Large intestine (tissue), 3 donors: ENCODE results near the gene P2RY4. TPM values are rescaled to one million over a fixed set of nuclear protein-coding genes. Genes with fewer than 3 reads are reported as not detected.
"Not testable (repeated sequence)": the region's sequence is repeated elsewhere in the genome, so short reads cannot be mapped to it uniquely, and the experiment has no call there.

Experiments used
- DNase-seq, 2 donors: peaks; one replicate each; pipeline versions ENCODE4 v3.0.0 to v3.0.0-alpha.2; 2013
- H3K27ac ChIP-seq: one replicate; pipeline ENCODE4 v1.5.1; 2013; ENCODE audit warnings: low read length
- H3K27me3 ChIP-seq: 2 replicates; pipeline ENCODE4 v1.6.1; 2013; ENCODE audit warnings: low read length; ENCODE audit not compliant: control insufficient read depth, insufficient read depth
- H3K36me3 ChIP-seq: 2 replicates; pipeline ENCODE4 v1.6.1; 2013; ENCODE audit warnings: low read length; ENCODE audit not compliant: control insufficient read depth, insufficient read depth
- H3K4me1 ChIP-seq: one replicate; pipeline ENCODE4 v1.6.1; 2013; ENCODE audit warnings: low read length; ENCODE audit not compliant: control insufficient read depth, insufficient read depth
- H3K4me3 ChIP-seq: one replicate; pipeline ENCODE4 v1.5.1; 2013; ENCODE audit warnings: low read length
- H3K9me3 ChIP-seq: one replicate; pipeline ENCODE4 v1.6.1; 2013; ENCODE audit warnings: mild to moderate bottlenecking, low read depth, low read length, moderate library complexity; ENCODE audit not compliant: control insufficient read depth
- WGBS: methylation state at CpG from one replicate; pipeline ENCODE4 v1.1.5; 2013; ENCODE audit warnings: low lambda C conversion rate; ENCODE audit not compliant: insufficient coverage; 5-methylcytosine and 5-hydroxymethylcytosine counted together
- polyA plus RNA-seq: library from polyadenylated mRNA; unstranded; fragments of 120-200 nt; gene quantifications from one replicate; pipeline ENCODE4 v1.2.1, GENCODE V29; 2013

P2RY4 gene
- polyA plus RNA-seq, 1 donor = 2.6 TPM

GRCh38 chrX:70247252-70247651, 12.8 kb downstream of the P2RY4 start:
- H3K9me3 ChIP-seq = no peaks in the 10 kb centered on the region
- WGBS = no CpG with 5 or more reads among the region's 2 CpGs
- H3K27ac ChIP-seq = no peak overlapping the region
- no peaks in the 10 kb centered on the region for H3K36me3 ChIP-seq
- DNase-seq = no peak
- H3K27me3 ChIP-seq = no peaks in the 10 kb centered on the region
- H3K4me1 ChIP-seq = no peaks in the 10 kb centered on the region
- H3K4me3 ChIP-seq = no peak overlapping the region

GRCh38 chrX:70244881-70245280, 15.1 kb downstream of the P2RY4 start:
- Histone ChIP-seq H3K27ac (no peak overlapping the region), H3K36me3 (no peaks in the 10 kb centered on the region), H3K4me3 (no peak overlapping the region), H3K4me1 (no peaks in the 10 kb centered on the region), H3K9me3 (no peaks in the 10 kb centered on the region), H3K27me3 (no peaks in the 10 kb centered on the region)
- DNase-seq = no peak
- WGBS = 100% methylated on average over 1 of the region's 6 CpGs

- not testable (repeated sequence) for H3K27me3 ChIP-seq, H3K4me1 ChIP-seq, H3K4me3 ChIP-seq, H3K27ac ChIP-seq, DNase-seq, H3K36me3 ChIP-seq, H3K9me3 ChIP-seq
- WGBS = no CpG with 5 or more reads among the region's 5 CpGs
Measured at GRCh38 chrX:70243601-70244000, 16.4 kb downstream of the P2RY4 start.

- H3K9me3 ChIP-seq = no peaks in the 10 kb centered on the region
- no peak for DNase-seq
- H3K36me3 ChIP-seq = no peaks in the 10 kb centered on the region
- 80% methylated on average over 1 of the region's 2 CpGs for WGBS
- H3K4me3 ChIP-seq = no peak overlapping the region
- H3K27me3 ChIP-seq = no peaks in the 10 kb centered on the region
- no peak overlapping the region for H3K27ac ChIP-seq
- no peaks in the 10 kb centered on the region for H3K4me1 ChIP-seq
Measured at GRCh38 chrX:70241501-70241900, 18.5 kb downstream of the P2RY4 start.

GRCh38 chrX:70240751-70241150, 19.3 kb downstream of the P2RY4 start:
- Histone ChIP-seq H3K27me3 (no peaks in the 10 kb centered on the region), H3K4me1 (no peaks in the 10 kb centered on the region), H3K27ac (no peak overlapping the region), H3K9me3 (no peaks in the 10 kb centered on the region), H3K4me3 (no peak overlapping the region), H3K36me3 (no peaks in the 10 kb centered on the region)
- no peak for DNase-seq
- WGBS = no CpG with 5 or more reads among the region's 1 CpG

- no peaks in the 10 kb centered on the region for H3K27me3 ChIP-seq
- no CpG with 5 or more reads among the region's 3 CpGs for WGBS
- no peaks in the 10 kb centered on the region for H3K4me1 ChIP-seq
- no peak within 1 kb of the TSS for H3K27ac ChIP-seq
- no peaks in the 10 kb centered on the region for H3K36me3 ChIP-seq
- no peak within 1 kb of the TSS for H3K4me3 ChIP-seq
- no peaks in the 10 kb centered on the region for H3K9me3 ChIP-seq
- DNase-seq = no peak
Measured at GRCh38 chrX:70234355-70234754, 25.6 kb downstream of the P2RY4 start, which contains the start of gene AWAT1. Gene AWAT1 (plus strand): TSS chrX:70234655. CDS start chrX:70234696, 41 bp downstream.

DNA sequence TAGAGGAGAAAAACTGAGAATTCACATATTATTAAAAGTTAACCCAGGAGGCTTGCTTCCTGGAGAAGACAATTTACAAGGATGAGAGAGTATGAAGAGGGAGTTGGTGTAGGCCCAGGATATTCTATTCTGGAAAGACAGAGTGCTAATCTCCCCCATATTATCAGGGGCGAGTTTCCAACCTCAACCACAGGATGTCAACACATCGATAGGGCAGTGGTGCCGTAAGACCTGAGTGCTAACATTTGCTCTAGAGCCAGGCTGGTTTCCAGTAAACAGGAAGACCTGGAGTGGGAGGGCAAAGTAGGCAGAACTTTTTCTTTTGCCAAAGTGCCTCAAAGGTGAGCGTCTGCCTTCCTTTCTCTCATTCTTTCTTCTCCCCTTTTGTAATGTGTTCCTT, 28.3 kb downstream of the P2RY4 start:
- no peak for DNase-seq
- Histone ChIP-seq H3K36me3 (no peaks in the 10 kb centered on the region), H3K4me3 (no peak overlapping the region), H3K4me1 (no peaks in the 10 kb centered on the region), H3K27me3 (no peaks in the 10 kb centered on the region), H3K9me3 (no peaks in the 10 kb centered on the region), H3K27ac (no peak overlapping the region)
- WGBS = no CpG with 5 or more reads among the region's 4 CpGs

- no peak overlapping the region for H3K27ac ChIP-seq
- H3K4me1 ChIP-seq = no peaks in the 10 kb centered on the region
- DNase-seq = no peak
- no peaks in the 10 kb centered on the region for H3K9me3 ChIP-seq
- no peaks in the 10 kb centered on the region for H3K36me3 ChIP-seq
- H3K4me3 ChIP-seq = no peak overlapping the region
- no CpG with 5 or more reads among the region's 2 CpGs for WGBS
- no peaks in the 10 kb centered on the region for H3K27me3 ChIP-seq
Measured at GRCh38 chrX:70226687-70227086, 33.3 kb downstream of the P2RY4 start.

GRCh38 chrX:70226048-70226447, 34.0 kb downstream of the P2RY4 start:
- H3K9me3 ChIP-seq = no peaks in the 10 kb centered on the region
- H3K4me1 ChIP-seq = no peaks in the 10 kb centered on the region
- no peak overlapping the region for H3K4me3 ChIP-seq
- H3K36me3 ChIP-seq = no peaks in the 10 kb centered on the region
- DNase-seq = no peak
- H3K27me3 ChIP-seq = no peaks in the 10 kb centered on the region
- H3K27ac ChIP-seq = no peak overlapping the region

- peak overlapping the region; percentile 1 for H3K27ac ChIP-seq
- no peaks in the 10 kb centered on the region for H3K9me3 ChIP-seq
- peak; percentile 50 to 69 for DNase-seq
- no peak overlapping the region for H3K4me3 ChIP-seq
- no peaks in the 10 kb centered on the region for H3K4me1 ChIP-seq
- H3K36me3 ChIP-seq = no peaks in the 10 kb centered on the region
- no CpG with 5 or more reads among the region's 5 CpGs for WGBS
- no peaks in the 10 kb centered on the region for H3K27me3 ChIP-seq
Measured at GRCh38 chrX:70219938-70220764, 39.9 kb downstream of the P2RY4 start.

- H3K27ac ChIP-seq, H3K9me3 ChIP-seq, DNase-seq, H3K36me3 ChIP-seq, H3K27me3 ChIP-seq, H3K4me1 ChIP-seq, H3K4me3 ChIP-seq: not testable (repeated sequence)
- WGBS = no CpG with 5 or more reads among the region's 6 CpGs
Measured at GRCh38 chrX:70209570-70209969, 50.4 kb downstream of the P2RY4 start.
